ENCODE results near the gene SMARCC2. TPM values are rescaled to one million over a fixed set of nuclear protein-coding genes. Genes with fewer than 3 reads are reported as not detected.
A peak's percentile ranks its signal among the peaks of the same experiment; 100 is the strongest.

The SMARCC2 gene
- total RNA-seq, 4 donors from 2014 or later = 63.8 to 231 (median 135) TPM

GRCh38 chr12:56229082-56229481 is 39.8 kb upstream of the SMARCC2 start:
- Histone ChIP-seq H3K4me1 (peaks cover 4 to 24% (median 16%) of the 10 kb centered on the region in 4 donors), H3K4me3 (no peak overlapping the region), H3K27ac (peak overlapping the region; percentile 82 to 87 (median 84)), H3K9me3 (no peaks in the 10 kb centered on the region), H3K36me3 (no peaks in the 10 kb centered on the region), H3K27me3 (no peaks in the 10 kb centered on the region)
- no peak for DNase-seq
- intact Hi-C loops (cut with DNase I; ENCODE audit: low total_unique reads) (no loop called here), in situ Hi-C loops (cut with MboI; ENCODE audit: low pct_ligation_motif_present in 1 of 4, low pct_unique_long_range_greater_than_20kb in 1 of 4, low sequenced_read_pairs in 3 of 4) (no loop called here)
- 84% methylated on average over 7 of the region's 7 CpGs; no CpG with 5 or more reads in 1 of the 2 donors for WGBS, 2 donors (ENCODE audit: low coverage in 1 of 2)
- TF ChIP-seq CTCF (IDR thresholded peaks at IDR 0.05) = no peak
- TF ChIP-seq EP300 (IDR thresholded peaks at IDR 0.05; ENCODE audit: low read depth) = no peak

GRCh38 chr12:56224954-56225353 is 35.7 kb upstream of the SMARCC2 start:
- H3K4me1 ChIP-seq = peaks cover 27 to 47% (median 39%) of the 10 kb centered on the region in 4 donors
- WGBS, 2 donors (ENCODE audit: low coverage in 1 of 2) = 50 to 100% methylated on average over 1 to 11 of the region's 11 CpGs
- peak overlapping the region in 3 of 4 donors; percentile 51 to 80 (median 53) for H3K4me3 ChIP-seq

GRCh38 chr12:56224102-56224701 is 34.9 kb upstream of the SMARCC2 start, which contains the start of gene NABP2:
TSS of gene NABP2 (plus strand) at chr12:56224342. CDS start at chr12:56224857, 515 bp downstream.
- no peaks in the 10 kb centered on the region for H3K36me3 ChIP-seq
- no peak for TF ChIP-seq EP300 (IDR thresholded peaks at IDR 0.05; ENCODE audit: low read depth)
- TF ChIP-seq CTCF (IDR thresholded peaks at IDR 0.05) = peak; percentile 80 to 98 (median 89)
- peak; percentile 56 for TF ChIP-seq POLR2A (IDR thresholded peaks at IDR 0.05)
- peak; percentile 58 to 67 (median 60) for TF ChIP-seq POLR2AphosphoS5 (IDR thresholded peaks at IDR 0.05)
- intact Hi-C loops (cut with DNase I; ENCODE audit: low total_unique reads) (loop anchor here (2.0 kb wide), 1 partner anchor 31 kb away; no protein-coding TSS in a partner anchor), in situ Hi-C loops (cut with MboI; ENCODE audit: low pct_ligation_motif_present in 1 of 4, low pct_unique_long_range_greater_than_20kb in 1 of 4, low sequenced_read_pairs in 3 of 4) (no loop called here)
- H3K27ac ChIP-seq = peak within 1 kb of the TSS; percentile 96 to 99 (median 98)
- peak within 1 kb of the TSS; percentile 31 to 80 (median 52) for H3K4me3 ChIP-seq
- peaks cover 28 to 47% (median 39%) of the 10 kb centered on the region in 4 donors for H3K4me1 ChIP-seq
- 1% methylated on average over 29 of the region's 41 CpGs; no CpG with 5 or more reads in 1 of the 2 donors for WGBS, 2 donors (ENCODE audit: low coverage in 1 of 2)
- H3K9me3 ChIP-seq = no peaks in the 10 kb centered on the region
- no peaks in the 10 kb centered on the region for H3K27me3 ChIP-seq
- DNase-seq = peak; percentile 99

More at GRCh38 chr12:56224954-56225353, 35.7 kb upstream of the SMARCC2 start:
- DNase-seq = no peak
- H3K27ac ChIP-seq = peak overlapping the region; percentile 96 to 99 (median 98)
- in situ Hi-C loops (cut with MboI; ENCODE audit: low pct_ligation_motif_present in 1 of 4, low pct_unique_long_range_greater_than_20kb in 1 of 4, low sequenced_read_pairs in 3 of 4) (no loop called here), intact Hi-C loops (cut with DNase I; ENCODE audit: low total_unique reads) (loop anchor here (2.0 kb wide), 1 partner anchor 32 kb away; no protein-coding TSS in a partner anchor)
- no peaks in the 10 kb centered on the region for H3K9me3 ChIP-seq
- no peak for TF ChIP-seq POLR2AphosphoS5 (IDR thresholded peaks at IDR 0.05)
- no peak for TF ChIP-seq CTCF (IDR thresholded peaks at IDR 0.05)
- no peak for TF ChIP-seq EP300 (IDR thresholded peaks at IDR 0.05; ENCODE audit: low read depth)
- TF ChIP-seq POLR2A (IDR thresholded peaks at IDR 0.05) = no peak
- H3K36me3 ChIP-seq = no peaks in the 10 kb centered on the region
- H3K27me3 ChIP-seq = no peaks in the 10 kb centered on the region

GRCh38 chr12:56223571-56224101 is 34.4 kb upstream of the SMARCC2 start:
- TF ChIP-seq CTCF (IDR thresholded peaks at IDR 0.05) (no peak), POLR2A (IDR thresholded peaks at IDR 0.05) (no peak), POLR2AphosphoS5 (IDR thresholded peaks at IDR 0.05) (no peak), EP300 (IDR thresholded peaks at IDR 0.05; ENCODE audit: low read depth) (no peak)
- DNase-seq = no peak
- intact Hi-C loops (cut with DNase I; ENCODE audit: low total_unique reads) = loop anchor here (2.0 kb wide), 2 partner anchors 31 to 107 kb away; partner anchors contain the start of gene RPL41
- Histone ChIP-seq H3K9me3 (no peaks in the 10 kb centered on the region), H3K27ac (peak overlapping the region; percentile 96 to 99 (median 98)), H3K27me3 (no peaks in the 10 kb centered on the region), H3K4me1 (peaks cover 28 to 47% (median 39%) of the 10 kb centered on the region in 4 donors), H3K36me3 (no peaks in the 10 kb centered on the region), H3K4me3 (peak overlapping the region in 3 of 4 donors; percentile 15 to 80 (median 51))
- in situ Hi-C loops (cut with MboI; ENCODE audit: low pct_ligation_motif_present in 1 of 4, low pct_unique_long_range_greater_than_20kb in 1 of 4, low sequenced_read_pairs in 3 of 4) = no loop called here
- 21 to 24% methylated on average over 11 to 15 of the region's 15 CpGs for WGBS, 2 donors (ENCODE audit: low coverage in 1 of 2)
